Fibroblast of the aortic adventitia (primary cell): ENCODE data around the gene OR10G7. TPM values are rescaled to one million over a fixed set of nuclear protein-coding genes. Genes with fewer than 3 reads are reported as not detected.

Source experiments
- DNase-seq: peaks from one replicate; pipeline ENCODE4 v3.0.0-alpha.2; 2010; ENCODE audit warnings: low read depth
- H3K4me3 ChIP-seq: 2 replicates; pipeline ENCODE4 v1.5.1; 2011; ENCODE audit warnings: low read depth, mild to moderate bottlenecking, control low read depth, low read length, moderate library complexity
- total RNA-seq: library from RNA; depleted of rRNA; stranded (reverse); fragments of >200 nt; gene quantifications from 2 replicates; pipeline ENCODE4 v1.2.3, GENCODE V29; 2012; ENCODE audit warnings: low replicate concordance
- TF ChIP-seq, protein P1 (sequence below): IDR thresholded peaks from 2 replicates; pipeline ENCODE4 v1.5.1; 2011; ENCODE audit warnings: mild to moderate bottlenecking, low read length, control low read depth, inconsistent platforms; ENCODE audit not compliant: insufficient read depth

OR10G7 gene
- total RNA-seq, 1 donor, result not detected

DNA sequence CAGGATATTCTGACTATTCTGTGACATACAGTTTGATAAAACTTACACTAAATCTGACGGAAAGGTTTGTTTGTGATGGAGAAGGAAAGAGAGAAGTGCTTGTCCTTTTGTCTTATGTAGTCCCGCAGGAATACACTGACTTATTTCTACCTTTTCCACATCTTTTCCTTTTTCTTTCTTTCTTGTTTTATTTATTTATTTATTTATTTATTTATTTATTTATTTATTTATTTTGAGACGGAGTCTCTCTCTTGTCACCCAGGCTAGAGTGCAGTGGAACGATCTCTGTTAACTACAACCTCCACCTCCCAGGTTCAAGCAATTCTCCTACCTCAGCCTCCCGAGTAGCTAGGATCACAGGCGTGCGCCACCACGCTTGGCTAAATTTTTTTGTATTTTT, 31.0 kb upstream of the OR10G7 start:
- no peak overlapping the region for H3K4me3 ChIP-seq
- TF ChIP-seq, protein P1, sequence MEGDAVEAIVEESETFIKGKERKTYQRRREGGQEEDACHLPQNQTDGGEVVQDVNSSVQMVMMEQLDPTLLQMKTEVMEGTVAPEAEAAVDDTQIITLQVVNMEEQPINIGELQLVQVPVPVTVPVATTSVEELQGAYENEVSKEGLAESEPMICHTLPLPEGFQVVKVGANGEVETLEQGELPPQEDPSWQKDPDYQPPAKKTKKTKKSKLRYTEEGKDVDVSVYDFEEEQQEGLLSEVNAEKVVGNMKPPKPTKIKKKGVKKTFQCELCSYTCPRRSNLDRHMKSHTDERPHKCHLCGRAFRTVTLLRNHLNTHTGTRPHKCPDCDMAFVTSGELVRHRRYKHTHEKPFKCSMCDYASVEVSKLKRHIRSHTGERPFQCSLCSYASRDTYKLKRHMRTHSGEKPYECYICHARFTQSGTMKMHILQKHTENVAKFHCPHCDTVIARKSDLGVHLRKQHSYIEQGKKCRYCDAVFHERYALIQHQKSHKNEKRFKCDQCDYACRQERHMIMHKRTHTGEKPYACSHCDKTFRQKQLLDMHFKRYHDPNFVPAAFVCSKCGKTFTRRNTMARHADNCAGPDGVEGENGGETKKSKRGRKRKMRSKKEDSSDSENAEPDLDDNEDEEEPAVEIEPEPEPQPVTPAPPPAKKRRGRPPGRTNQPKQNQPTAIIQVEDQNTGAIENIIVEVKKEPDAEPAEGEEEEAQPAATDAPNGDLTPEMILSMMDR, result no peak
- DNase-seq, result no peak

DNA sequence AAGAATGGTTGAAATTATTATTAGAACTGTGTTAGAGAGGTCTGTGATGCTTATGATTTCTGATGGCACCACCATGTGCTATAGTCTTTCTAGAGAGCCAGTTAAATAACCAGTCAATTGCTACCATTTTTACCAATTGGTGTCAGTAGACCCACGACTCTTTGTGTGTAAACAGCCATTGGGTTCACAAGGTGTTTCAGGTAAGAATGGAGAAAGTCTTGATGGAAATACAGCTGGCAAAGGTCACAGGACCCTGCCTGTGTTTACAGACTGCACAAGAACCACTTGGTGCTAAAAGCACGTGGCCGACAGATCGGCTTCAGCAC, 30.5 kb upstream of the OR10G7 start:
- TF ChIP-seq, protein P1, result no peak
- no peak for DNase-seq
- H3K4me3 ChIP-seq, result no peak overlapping the region

DNA sequence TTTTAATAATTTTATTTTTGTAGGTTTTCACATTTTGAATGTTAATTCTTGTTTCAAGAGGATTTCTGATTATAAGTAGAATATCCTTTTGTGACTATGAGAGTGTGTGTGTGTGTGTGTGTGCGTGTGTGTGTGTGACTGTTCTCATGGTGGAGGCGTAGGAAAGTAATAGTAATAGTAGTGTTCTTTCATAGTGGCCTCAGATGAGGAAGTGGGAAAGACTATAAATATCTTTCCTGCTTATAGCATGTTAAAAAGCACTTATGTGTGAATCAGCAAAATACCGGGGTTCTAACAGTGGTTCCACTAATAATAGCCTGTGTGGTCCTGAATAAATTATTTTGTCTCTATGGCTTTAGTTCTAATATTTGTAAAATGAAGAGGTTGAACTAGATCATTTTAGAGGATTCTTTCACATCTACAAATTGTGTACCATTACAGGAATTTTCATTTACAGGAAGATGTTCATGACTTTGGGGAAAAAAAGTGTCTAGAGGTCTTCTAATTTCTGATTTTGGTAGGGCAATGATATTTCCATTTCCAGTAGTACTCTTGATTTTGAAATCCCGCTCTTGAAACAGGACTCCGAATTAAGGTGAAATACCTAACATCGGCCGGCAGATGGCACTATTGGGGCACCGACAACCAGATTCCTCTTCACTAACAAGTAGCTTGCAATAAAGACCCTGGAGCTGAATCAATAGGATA, 29.9 kb upstream of the OR10G7 start:
- TF ChIP-seq, protein P1, result peak; percentile 70
- no peak overlapping the region for H3K4me3 ChIP-seq

DNA sequence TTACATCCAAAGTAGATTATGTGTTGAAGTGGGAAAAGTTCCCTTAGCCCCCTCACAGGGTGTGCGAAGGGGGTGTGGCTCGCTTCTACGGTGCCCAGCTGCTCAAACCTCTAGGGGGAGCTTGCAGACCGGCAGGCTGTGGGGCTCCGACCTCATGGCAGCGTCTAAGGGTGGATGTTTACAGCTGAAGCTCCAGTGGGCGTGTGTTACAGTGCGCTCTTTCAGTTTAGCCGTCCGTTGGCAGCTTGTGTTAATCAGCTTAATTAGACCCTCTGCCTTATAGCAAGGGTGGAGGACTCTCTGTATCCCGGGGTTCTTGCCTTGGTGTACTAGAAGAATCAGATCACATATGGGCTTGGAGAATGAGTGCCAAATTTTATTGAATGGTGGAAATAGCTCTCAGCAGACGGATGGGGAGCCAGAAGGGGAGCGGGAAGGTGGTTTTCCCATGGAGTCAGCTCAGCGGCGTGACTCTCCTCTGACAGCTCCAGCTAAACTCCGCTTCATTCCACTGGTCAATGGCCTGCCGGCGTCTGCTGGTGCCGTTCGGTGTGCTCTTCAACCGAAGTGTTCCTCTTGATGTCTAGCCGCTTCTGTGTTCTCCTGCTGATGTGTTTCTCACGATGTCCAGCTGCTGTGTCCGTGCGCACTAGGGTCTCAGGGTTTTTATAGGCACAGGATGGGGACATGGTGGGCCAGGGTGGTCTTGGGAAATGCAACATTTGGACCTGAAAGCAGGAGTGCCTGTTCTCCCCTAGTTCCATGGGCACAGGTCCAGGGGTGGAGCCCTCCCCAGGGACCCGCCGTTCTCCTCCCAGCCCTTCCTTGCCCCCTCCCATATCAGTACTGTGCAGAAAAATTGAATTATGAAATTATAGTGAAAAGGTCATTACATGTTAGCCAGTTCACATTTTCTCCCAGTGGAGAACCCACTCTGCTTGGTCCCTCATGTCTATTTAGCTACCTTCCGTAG, 28.6 kb upstream of the OR10G7 start:
- DNase-seq, result peak; percentile 53
- H3K4me3 ChIP-seq, result peak overlapping the region; percentile 49
- TF ChIP-seq, protein P1, result peak; percentile 85

More for the DNA sequence above, 29.9 kb upstream of the OR10G7 start:
- peak; percentile 87 for DNase-seq

DNA sequence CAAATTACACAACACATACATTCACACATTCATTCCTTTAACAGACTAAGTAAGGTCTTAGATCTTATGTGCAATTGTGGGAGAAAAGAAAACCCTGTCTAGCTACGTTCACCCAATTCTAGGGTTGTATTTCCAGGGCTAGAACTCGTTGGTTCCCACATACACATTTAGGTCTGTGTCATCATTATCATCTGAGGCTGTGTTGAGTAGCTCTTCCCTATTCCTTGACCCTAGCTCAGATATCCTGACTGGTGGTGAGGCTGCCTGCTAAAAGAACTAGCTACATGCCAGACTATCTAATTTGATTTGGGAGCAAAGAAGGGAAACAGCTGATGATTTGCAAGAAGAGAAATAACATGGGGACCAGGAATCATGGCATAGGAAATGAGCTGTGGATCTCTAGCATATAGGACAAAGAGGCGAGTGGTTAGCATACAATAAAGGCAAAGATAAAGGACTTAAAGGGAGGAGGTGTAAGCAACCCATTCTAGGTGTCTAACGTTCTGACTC, 27.5 kb upstream of the OR10G7 start:
- DNase-seq, result no peak
- H3K4me3 ChIP-seq, result no peak overlapping the region
- TF ChIP-seq, protein P1, result no peak

DNA sequence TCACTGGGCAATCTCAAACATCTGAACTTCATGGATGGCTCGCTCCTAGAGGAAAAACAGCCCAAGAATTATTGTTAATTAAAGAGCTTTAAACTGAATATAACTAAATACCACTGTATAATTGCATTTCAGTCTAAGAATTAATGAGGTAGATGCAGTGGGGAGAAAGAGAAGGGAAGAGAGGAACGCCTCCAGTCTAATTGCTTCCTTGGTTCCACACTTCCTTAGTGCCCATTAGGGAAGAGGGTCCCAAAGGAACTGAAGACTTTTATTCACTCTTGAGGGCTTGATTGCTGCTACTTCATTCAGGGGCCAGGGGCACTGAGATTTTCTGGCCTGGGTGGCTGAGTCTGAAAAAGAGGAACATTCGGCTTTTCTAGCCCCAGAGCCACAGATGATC, 11.8 kb upstream of the OR10G7 start:
- no peak for DNase-seq
- H3K4me3 ChIP-seq, result no peak overlapping the region
- TF ChIP-seq, protein P1, result no peak
